ENCODE results near the gene IRF2BPL. TPM values are rescaled to one million over a fixed set of nuclear protein-coding genes. Genes with fewer than 3 reads are reported as not detected.

Gene IRF2BPL
- polyA plus RNA-seq, 1 donor (not counting 4 experiments of a cell fraction or from before 2014, with no cell fraction given): 5.6 TPM

GRCh38 chr14:77040741-77041653, 12.5 kb upstream of the IRF2BPL start:
- FAIRE-seq (no peak), DNase-seq (ENCODE audit: low read depth, low spot score) (no peak)
- H3K27ac ChIP-seq (ENCODE audit: control insufficient read depth, insufficient read depth, low read length): peak overlapping the region; percentile 98
- no peaks in the 10 kb centered on the region for H3K36me3 ChIP-seq (ENCODE audit: control insufficient read depth in 2 of 2, extremely low read depth in 1 of 2, insufficient read depth in 2 of 2, low read length in 2 of 2)
- H3K4me2 ChIP-seq (ENCODE audit: control insufficient read depth, extremely low read depth, insufficient read depth, low read depth, low read length): peak overlapping the region; percentile 89
- no peaks in the 10 kb centered on the region for H3K27me3 ChIP-seq (ENCODE audit: control insufficient read depth, extremely low read depth, insufficient read depth, low read length)
- peak overlapping the region in 2 of 3 experiments; percentile 57 to 59 for H3K4me3 ChIP-seq (ENCODE audit: control insufficient read depth in 2 of 3, extremely low read depth in 1 of 3, insufficient read depth in 2 of 3, low read depth in 1 of 3, low read length in 3 of 3)
- H3K9ac ChIP-seq (ENCODE audit: control insufficient read depth, extremely low read depth, insufficient read depth, low read length): peak overlapping the region; percentile 82
- H3K9me1 ChIP-seq (ENCODE audit: control insufficient read depth, extremely low read depth, insufficient read depth, low read length): peaks cover 4% of the 10 kb centered on the region
- peak overlapping the region; percentile 87 for H2AFZ ChIP-seq (ENCODE audit: control insufficient read depth, low read length)
- H3K9me3 ChIP-seq (ENCODE audit: control insufficient read depth, low read depth, low read length): no peaks in the 10 kb centered on the region
- no peak for TF ChIP-seq EZH2 (IDR thresholded peaks at IDR 0.05; ENCODE audit: low read length)
- TF ChIP-seq, protein P1, sequence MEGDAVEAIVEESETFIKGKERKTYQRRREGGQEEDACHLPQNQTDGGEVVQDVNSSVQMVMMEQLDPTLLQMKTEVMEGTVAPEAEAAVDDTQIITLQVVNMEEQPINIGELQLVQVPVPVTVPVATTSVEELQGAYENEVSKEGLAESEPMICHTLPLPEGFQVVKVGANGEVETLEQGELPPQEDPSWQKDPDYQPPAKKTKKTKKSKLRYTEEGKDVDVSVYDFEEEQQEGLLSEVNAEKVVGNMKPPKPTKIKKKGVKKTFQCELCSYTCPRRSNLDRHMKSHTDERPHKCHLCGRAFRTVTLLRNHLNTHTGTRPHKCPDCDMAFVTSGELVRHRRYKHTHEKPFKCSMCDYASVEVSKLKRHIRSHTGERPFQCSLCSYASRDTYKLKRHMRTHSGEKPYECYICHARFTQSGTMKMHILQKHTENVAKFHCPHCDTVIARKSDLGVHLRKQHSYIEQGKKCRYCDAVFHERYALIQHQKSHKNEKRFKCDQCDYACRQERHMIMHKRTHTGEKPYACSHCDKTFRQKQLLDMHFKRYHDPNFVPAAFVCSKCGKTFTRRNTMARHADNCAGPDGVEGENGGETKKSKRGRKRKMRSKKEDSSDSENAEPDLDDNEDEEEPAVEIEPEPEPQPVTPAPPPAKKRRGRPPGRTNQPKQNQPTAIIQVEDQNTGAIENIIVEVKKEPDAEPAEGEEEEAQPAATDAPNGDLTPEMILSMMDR (optimal IDR thresholded peaks at IDR 0.05 in 1 of 3, IDR thresholded peaks at IDR 0.05 in 1 of 3, conservative IDR thresholded peaks at IDR 0.05 in 1 of 3; ENCODE audit: extremely low read depth in 1 of 3, insufficient read depth in 2 of 3, low read length in 3 of 3): no peak
- H3K4me1 ChIP-seq (ENCODE audit: control insufficient read depth, extremely low read depth, insufficient read depth, low read length): peaks cover 81% of the 10 kb centered on the region
- H3K79me2 ChIP-seq (ENCODE audit: control insufficient read depth, insufficient read depth, low read length): no peaks in the 10 kb centered on the region
- dilution Hi-C loops (cut with MboI; ENCODE audit: extremely low pct_ligation_motif_present, low sequenced_read_pairs): no loop called here
- no peaks in the 10 kb centered on the region for H4K20me1 ChIP-seq (ENCODE audit: control insufficient read depth, extremely low read depth, insufficient read depth, low read length)

GRCh38 chr14:77040059-77040740, 11.7 kb upstream of the IRF2BPL start:
- peaks cover 73% of the 10 kb centered on the region for H3K4me1 ChIP-seq (ENCODE audit: control insufficient read depth, extremely low read depth, insufficient read depth, low read length)
- DNase-seq (ENCODE audit: low read depth, low spot score) (no peak), FAIRE-seq (peak; percentile 46)
- H4K20me1 ChIP-seq (ENCODE audit: control insufficient read depth, extremely low read depth, insufficient read depth, low read length): no peaks in the 10 kb centered on the region
- H3K27ac ChIP-seq (ENCODE audit: control insufficient read depth, insufficient read depth, low read length): peak overlapping the region; percentile 98
- peak overlapping the region; percentile 82 for H3K9ac ChIP-seq (ENCODE audit: control insufficient read depth, extremely low read depth, insufficient read depth, low read length)
- peak overlapping the region; percentile 89 for H3K4me2 ChIP-seq (ENCODE audit: control insufficient read depth, extremely low read depth, insufficient read depth, low read depth, low read length)
- H3K9me1 ChIP-seq (ENCODE audit: control insufficient read depth, extremely low read depth, insufficient read depth, low read length): peaks cover 4% of the 10 kb centered on the region
- peak overlapping the region; percentile 73 for H2AFZ ChIP-seq (ENCODE audit: control insufficient read depth, low read length)
- no peaks in the 10 kb centered on the region for H3K9me3 ChIP-seq (ENCODE audit: control insufficient read depth, low read depth, low read length)
- no peaks in the 10 kb centered on the region for H3K27me3 ChIP-seq (ENCODE audit: control insufficient read depth, extremely low read depth, insufficient read depth, low read length)
- dilution Hi-C loops (cut with MboI; ENCODE audit: extremely low pct_ligation_motif_present, low sequenced_read_pairs): no loop called here
- peak overlapping the region in 2 of 3 experiments; percentile 57 to 59 for H3K4me3 ChIP-seq (ENCODE audit: control insufficient read depth in 2 of 3, extremely low read depth in 1 of 3, insufficient read depth in 2 of 3, low read depth in 1 of 3, low read length in 3 of 3)
- no peaks in the 10 kb centered on the region for H3K79me2 ChIP-seq (ENCODE audit: control insufficient read depth, insufficient read depth, low read length)
- no peaks in the 10 kb centered on the region for H3K36me3 ChIP-seq (ENCODE audit: control insufficient read depth in 2 of 2, extremely low read depth in 1 of 2, insufficient read depth in 2 of 2, low read length in 2 of 2)
- TF ChIP-seq EZH2 (IDR thresholded peaks at IDR 0.05; ENCODE audit: low read length): no peak
- TF ChIP-seq, protein P1 (optimal IDR thresholded peaks at IDR 0.05 in 1 of 3, IDR thresholded peaks at IDR 0.05 in 1 of 3, conservative IDR thresholded peaks at IDR 0.05 in 1 of 3; ENCODE audit: extremely low read depth in 1 of 3, insufficient read depth in 2 of 3, low read length in 3 of 3): no peak
